ES-I3 (cell line): Measurements from ENCODE around the gene ECE1.

Source experiments
- H3K36me3 ChIP-seq: 2 replicates; pipeline ENCODE4 v1.6.1; 2013; ENCODE audit warnings: mild to moderate bottlenecking, low read length, control low read depth, moderate library complexity; ENCODE audit not compliant: insufficient read depth
- H3K4me1 ChIP-seq: 2 replicates; pipeline ENCODE4 v1.6.1; 2013; ENCODE audit warnings: mild to moderate bottlenecking, control low read depth, low read length; ENCODE audit not compliant: insufficient read depth
- H3K9ac ChIP-seq: 2 replicates; pipeline ENCODE4 v1.6.1; 2013; ENCODE audit warnings: low read depth, mild to moderate bottlenecking, low read length, moderate library complexity
- H3K9me3 ChIP-seq: 2 replicates; pipeline ENCODE4 v1.6.1; 2013; ENCODE audit warnings: mild to moderate bottlenecking, low read length, moderate library complexity; ENCODE audit not compliant: control insufficient read depth, insufficient read depth

ECE1 gene

GRCh38 chr1:21289700-21290545 is at the start of gene ECE1:
Gene ECE1, minus strand, starts transcription at chr1:21290463. Its CDS starts 49 bp downstream, at chr1:21290414.
- Histone ChIP-seq H3K4me1 (peaks cover 25% of the 10 kb centered on the region), H3K36me3 (no peaks in the 10 kb centered on the region), H3K9me3 (no peaks in the 10 kb centered on the region), H3K9ac (peak within 1 kb of the TSS; percentile 55)

GRCh38 chr1:21339356-21340229 is 49.3 kb upstream of the ECE1 start:
- Histone ChIP-seq H3K9me3 (no peaks in the 10 kb centered on the region), H3K36me3 (no peaks in the 10 kb centered on the region), H3K9ac (no peak overlapping the region), H3K4me1 (peaks cover 20% of the 10 kb centered on the region)

GRCh38 chr1:21338573-21339355 is 48.5 kb upstream of the ECE1 start:
- no peaks in the 10 kb centered on the region for H3K36me3 ChIP-seq
- H3K9ac ChIP-seq: no peak overlapping the region
- peaks cover 27% of the 10 kb centered on the region for H3K4me1 ChIP-seq
- no peaks in the 10 kb centered on the region for H3K9me3 ChIP-seq

GRCh38 chr1:21337928-21338572 is 47.8 kb upstream of the ECE1 start:
- H3K9me3 ChIP-seq: no peaks in the 10 kb centered on the region
- no peak overlapping the region for H3K9ac ChIP-seq
- peaks cover 25% of the 10 kb centered on the region for H3K4me1 ChIP-seq
- no peaks in the 10 kb centered on the region for H3K36me3 ChIP-seq

GRCh38 chr1:21337454-21337927 is 47.2 kb upstream of the ECE1 start:
- H3K9me3 ChIP-seq: no peaks in the 10 kb centered on the region
- H3K9ac ChIP-seq: no peak overlapping the region
- H3K4me1 ChIP-seq: peaks cover 24% of the 10 kb centered on the region

GRCh38 chr1:21337010-21337437 is 46.8 kb upstream of the ECE1 start:
- H3K9ac ChIP-seq: no peak overlapping the region
- H3K36me3 ChIP-seq: no peaks in the 10 kb centered on the region
- no peaks in the 10 kb centered on the region for H3K9me3 ChIP-seq
- peaks cover 27% of the 10 kb centered on the region for H3K4me1 ChIP-seq

More at GRCh38 chr1:21337454-21337927, 47.2 kb upstream of the ECE1 start:
- H3K36me3 ChIP-seq: no peaks in the 10 kb centered on the region

- no peaks in the 10 kb centered on the region for H3K36me3 ChIP-seq
- H3K9ac ChIP-seq: no peak overlapping the region
- H3K4me1 ChIP-seq: peaks cover 34% of the 10 kb centered on the region
- H3K9me3 ChIP-seq: no peaks in the 10 kb centered on the region
Measured at GRCh38 chr1:21335750-21336224, 45.5 kb upstream of the ECE1 start.

- H3K9ac ChIP-seq: peak overlapping the region; percentile 22; the same call in 1 of the 2 replicates
- peaks cover 40% of the 10 kb centered on the region for H3K4me1 ChIP-seq
- H3K36me3 ChIP-seq: no peaks in the 10 kb centered on the region
- no peaks in the 10 kb centered on the region for H3K9me3 ChIP-seq
Measured at GRCh38 chr1:21335088-21335691, 44.9 kb upstream of the ECE1 start.

- Histone ChIP-seq H3K4me1 (peaks cover 42% of the 10 kb centered on the region), H3K9ac (peak overlapping the region; percentile 22; the same call in 1 of the 2 replicates), H3K36me3 (no peaks in the 10 kb centered on the region), H3K9me3 (no peaks in the 10 kb centered on the region)
Measured at GRCh38 chr1:21334214-21335087, 44.2 kb upstream of the ECE1 start.

- H3K4me1 ChIP-seq: peaks cover 46% of the 10 kb centered on the region
- H3K36me3 ChIP-seq: no peaks in the 10 kb centered on the region
- H3K9ac ChIP-seq: no peak overlapping the region
- no peaks in the 10 kb centered on the region for H3K9me3 ChIP-seq
Measured at GRCh38 chr1:21333824-21334213, 43.6 kb upstream of the ECE1 start.

- peaks cover 50% of the 10 kb centered on the region for H3K4me1 ChIP-seq
- H3K9ac ChIP-seq: no peak overlapping the region
- no peaks in the 10 kb centered on the region for H3K36me3 ChIP-seq
- H3K9me3 ChIP-seq: no peaks in the 10 kb centered on the region
Measured at GRCh38 chr1:21332554-21333311, 42.5 kb upstream of the ECE1 start.
